ENCODE results near the gene DYSF.

- TF ChIP-seq CTCF (IDR thresholded peaks at IDR 0.05): no peak
- no peak for TF ChIP-seq POLR2A (IDR thresholded peaks at IDR 0.05)
- TF ChIP-seq POLR2AphosphoS5 (IDR thresholded peaks at IDR 0.05): no peak
Observed at GRCh38 chr2:71551631-71551915, 98.2 kb downstream of the DYSF start.
